ENCODE data around the gene CPA5. TPM values are rescaled to one million over a fixed set of nuclear protein-coding genes. Genes with fewer than 3 reads are reported as not detected.

CPA5 gene
- total RNA-seq, 1 donor from 2014 or later, result not detected

- POLR2A ChIA-PET, result no interaction called here
Measured at GRCh38 chr7:130379921-130380860, 35.6 kb downstream of the CPA5 start, which contains the start of gene CPA1. Gene CPA1, plus strand, starts transcription at chr7:130380494. Its CDS starts 27 bp downstream, at chr7:130380521.

GRCh38 chr7:130380861-130381455 lies 36.3 kb downstream of the CPA5 start:
- ChIA-PET CTCF (no interaction called here), POLR2A (no interaction called here)
- H3K36me3 Mint-ChIP-seq (ENCODE audit: low read depth), result no peaks in the 10 kb centered on the region
- no peak for TF ChIP-seq CTCF (IDR thresholded peaks at IDR 0.05)
- no peaks in the 10 kb centered on the region for H3K4me1 Mint-ChIP-seq
- peaks cover 11% of the 10 kb centered on the region for H3K9me3 Mint-ChIP-seq
- no peak overlapping the region for H3K4me3 Mint-ChIP-seq
- DNase-seq (no peak), ATAC-seq (ENCODE audit: low read depth) (no peak)
- intact Hi-C loops (cut with micrococcal nuclease), result no loop called here
- H3K27ac Mint-ChIP-seq, result no peak overlapping the region
- H3K27me3 Mint-ChIP-seq, result no peaks in the 10 kb centered on the region

More at GRCh38 chr7:130379921-130380860, 35.6 kb downstream of the CPA5 start, which contains the start of gene CPA1:
- H3K27ac Mint-ChIP-seq, result no peak within 1 kb of the TSS
- H3K27me3 Mint-ChIP-seq, result no peaks in the 10 kb centered on the region
- ATAC-seq (ENCODE audit: low read depth) (no peak), DNase-seq (no peak)
- CTCF ChIA-PET, result no interaction called here
- H3K36me3 Mint-ChIP-seq (ENCODE audit: low read depth), result no peaks in the 10 kb centered on the region
- intact Hi-C loops (cut with micrococcal nuclease), result no loop called here
- H3K9me3 Mint-ChIP-seq, result peaks cover 12% of the 10 kb centered on the region
- TF ChIP-seq CTCF (IDR thresholded peaks at IDR 0.05), result no peak
- no peak within 1 kb of the TSS for H3K4me3 Mint-ChIP-seq
- no peaks in the 10 kb centered on the region for H3K4me1 Mint-ChIP-seq

- Mint-ChIP-seq H3K27me3 (no peaks in the 10 kb centered on the region), H3K4me3 (no peak overlapping the region), H3K9me3 (peaks cover 4% of the 10 kb centered on the region), H3K27ac (no peak overlapping the region), H3K4me1 (no peaks in the 10 kb centered on the region), H3K36me3 (ENCODE audit: low read depth) (no peaks in the 10 kb centered on the region)
- no peak for TF ChIP-seq CTCF (IDR thresholded peaks at IDR 0.05)
- intact Hi-C loops (cut with micrococcal nuclease), result no loop called here
- ChIA-PET POLR2A (no interaction called here), CTCF (no interaction called here)
- DNase-seq (no peak), ATAC-seq (ENCODE audit: low read depth) (no peak)
Measured at GRCh38 chr7:130381468-130382312, 37.1 kb downstream of the CPA5 start.

- no peak for TF ChIP-seq CTCF (IDR thresholded peaks at IDR 0.05)
- no peaks in the 10 kb centered on the region for H3K36me3 Mint-ChIP-seq (ENCODE audit: low read depth)
- H3K27ac Mint-ChIP-seq, result no peak overlapping the region
- no peaks in the 10 kb centered on the region for H3K4me1 Mint-ChIP-seq
- POLR2A ChIA-PET, result no interaction called here
- ATAC-seq (ENCODE audit: low read depth) (no peak), DNase-seq (no peak)
- CTCF ChIA-PET, result no interaction called here
- H3K9me3 Mint-ChIP-seq, result no peaks in the 10 kb centered on the region
- H3K4me3 Mint-ChIP-seq, result no peak overlapping the region
- intact Hi-C loops (cut with micrococcal nuclease), result no loop called here
- H3K27me3 Mint-ChIP-seq, result no peaks in the 10 kb centered on the region
Measured at GRCh38 chr7:130383187-130383980, 38.8 kb downstream of the CPA5 start.

Data from activated B cell treated with CpG ODN at 0.5 μM for 24 hours (primary cell).